Body of pancreas (tissue), 4 donors: ENCODE data around the gene DDX49.

ENCODE experiments used
- POLR2A ChIP-seq, 3 donors: fragments of 450-650 bp; IDR thresholded peaks; one replicate each; pipeline ENCODE4 v1.6.1; 2016; ENCODE audit warnings: antibody characterized with exemption in 3 of 3, mild to moderate bottlenecking in 2 of 3
- TF ChIP-seq, protein P1 (sequence below), 7 experiments: fragments of 450-650 bp in 4 of 7; fragments of 200-600 bp in 3 of 7; sonication (generic) in 3 of 7; IDR thresholded peaks; one replicate each; pipeline ENCODE4 v1.5.1; 2016 to 2019; ENCODE audit warnings: antibody characterized with exemption in 7 of 7

DNA sequence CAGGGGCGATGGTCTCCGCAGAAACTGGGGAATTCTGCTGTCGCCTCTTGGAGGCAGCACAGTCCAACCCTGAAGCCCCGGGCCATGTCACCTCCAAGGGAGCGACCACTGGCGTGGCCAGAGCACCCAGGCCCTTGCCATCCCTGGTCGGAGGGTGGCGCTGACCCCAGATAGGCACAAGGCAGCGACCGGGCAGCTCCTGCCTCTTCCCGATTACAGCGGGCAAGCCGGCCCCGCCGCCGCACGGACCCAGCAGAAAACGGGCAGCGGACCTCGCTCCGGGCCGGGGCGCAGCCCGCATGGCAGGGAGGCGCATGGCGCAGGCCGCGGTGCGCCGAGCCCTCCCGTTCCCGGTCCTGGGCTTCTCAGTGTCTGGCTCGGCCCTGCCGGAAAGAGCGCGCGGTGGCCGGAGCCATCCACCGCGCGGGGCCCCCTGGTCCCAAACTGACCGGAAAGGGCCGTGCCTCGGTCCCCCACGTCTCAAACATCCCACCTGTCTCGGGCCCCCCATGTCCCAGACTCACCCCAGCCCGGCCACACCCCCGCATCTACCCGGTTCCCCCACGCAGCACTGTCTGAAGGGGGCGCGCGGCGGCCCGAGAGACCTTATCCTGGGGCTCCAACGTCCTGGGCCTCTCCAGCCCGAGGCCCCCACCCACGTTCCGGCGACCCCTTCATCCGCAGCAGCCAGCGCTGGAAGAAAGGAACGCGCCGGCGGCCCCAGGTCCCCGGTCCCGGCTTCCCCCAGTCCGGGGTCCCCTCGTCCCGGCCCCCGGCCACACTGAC, 24.3 kb upstream of the DDX49 start:
- TF ChIP-seq, protein P1, sequence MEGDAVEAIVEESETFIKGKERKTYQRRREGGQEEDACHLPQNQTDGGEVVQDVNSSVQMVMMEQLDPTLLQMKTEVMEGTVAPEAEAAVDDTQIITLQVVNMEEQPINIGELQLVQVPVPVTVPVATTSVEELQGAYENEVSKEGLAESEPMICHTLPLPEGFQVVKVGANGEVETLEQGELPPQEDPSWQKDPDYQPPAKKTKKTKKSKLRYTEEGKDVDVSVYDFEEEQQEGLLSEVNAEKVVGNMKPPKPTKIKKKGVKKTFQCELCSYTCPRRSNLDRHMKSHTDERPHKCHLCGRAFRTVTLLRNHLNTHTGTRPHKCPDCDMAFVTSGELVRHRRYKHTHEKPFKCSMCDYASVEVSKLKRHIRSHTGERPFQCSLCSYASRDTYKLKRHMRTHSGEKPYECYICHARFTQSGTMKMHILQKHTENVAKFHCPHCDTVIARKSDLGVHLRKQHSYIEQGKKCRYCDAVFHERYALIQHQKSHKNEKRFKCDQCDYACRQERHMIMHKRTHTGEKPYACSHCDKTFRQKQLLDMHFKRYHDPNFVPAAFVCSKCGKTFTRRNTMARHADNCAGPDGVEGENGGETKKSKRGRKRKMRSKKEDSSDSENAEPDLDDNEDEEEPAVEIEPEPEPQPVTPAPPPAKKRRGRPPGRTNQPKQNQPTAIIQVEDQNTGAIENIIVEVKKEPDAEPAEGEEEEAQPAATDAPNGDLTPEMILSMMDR (IDR thresholded peaks at IDR 0.05), result peak in 4 of 7 experiments; percentile 8 to 38 (median 24)
- no peak for TF ChIP-seq POLR2A (IDR thresholded peaks at IDR 0.05)
